GM20000 (cell line): ENCODE results near the gene MAP1A.
"Not testable (repeated sequence)": the region's sequence is repeated elsewhere in the genome, so short reads cannot be mapped to it uniquely, and the experiment has no call there.

Experiments
- DNase-seq: peaks from one replicate; pipeline ENCODE4 v3.0.0; 2012; ENCODE audit warnings: low spot score
- CTCF ChIP-seq: IDR thresholded peaks from 2 replicates; pipeline ENCODE4 v1.5.1; 2012; ENCODE audit warnings: mild to moderate bottlenecking, control low read depth; ENCODE audit errors: extremely low read depth, missing control alignments

The MAP1A gene

DNA sequence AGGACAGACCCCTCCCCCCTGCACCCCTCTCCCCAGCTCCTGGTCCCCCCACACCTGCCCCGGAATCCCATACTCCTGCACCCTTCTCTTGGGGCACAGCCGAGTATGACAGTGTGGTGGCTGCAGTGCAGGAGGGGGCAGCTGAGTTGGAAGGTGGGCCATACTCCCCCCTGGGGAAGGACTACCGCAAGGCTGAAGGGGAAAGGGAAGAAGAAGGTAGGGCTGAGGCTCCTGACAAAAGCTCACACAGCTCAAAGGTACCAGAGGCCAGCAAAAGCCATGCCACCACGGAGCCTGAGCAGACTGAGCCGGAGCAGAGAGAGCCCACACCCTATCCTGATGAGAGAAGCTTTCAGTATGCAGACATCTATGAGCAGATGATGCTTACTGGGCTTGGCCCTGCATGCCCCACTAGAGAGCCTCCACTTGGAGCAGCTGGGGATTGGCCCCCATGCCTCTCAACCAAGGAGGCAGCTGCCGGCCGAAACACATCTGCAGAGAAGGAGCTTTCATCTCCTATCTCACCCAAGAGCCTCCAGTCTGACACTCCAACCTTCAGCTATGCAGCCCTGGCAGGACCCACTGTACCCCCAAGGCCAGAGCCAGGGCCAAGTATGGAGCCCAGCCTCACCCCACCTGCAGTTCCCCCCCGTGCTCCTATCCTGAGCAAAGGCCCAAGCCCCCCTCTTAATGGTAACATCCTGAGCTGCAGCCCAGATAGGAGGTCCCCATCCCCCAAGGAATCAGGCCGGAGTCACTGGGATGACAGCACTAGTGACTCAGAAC lies 9.8 kb downstream of the MAP1A start:
- TF ChIP-seq CTCF: no peak
- DNase-seq: no peak

- no peak for TF ChIP-seq CTCF
- no peak for DNase-seq
Measured at GRCh38 chr15:43527802-43528541, 10.6 kb downstream of the MAP1A start.

DNA sequence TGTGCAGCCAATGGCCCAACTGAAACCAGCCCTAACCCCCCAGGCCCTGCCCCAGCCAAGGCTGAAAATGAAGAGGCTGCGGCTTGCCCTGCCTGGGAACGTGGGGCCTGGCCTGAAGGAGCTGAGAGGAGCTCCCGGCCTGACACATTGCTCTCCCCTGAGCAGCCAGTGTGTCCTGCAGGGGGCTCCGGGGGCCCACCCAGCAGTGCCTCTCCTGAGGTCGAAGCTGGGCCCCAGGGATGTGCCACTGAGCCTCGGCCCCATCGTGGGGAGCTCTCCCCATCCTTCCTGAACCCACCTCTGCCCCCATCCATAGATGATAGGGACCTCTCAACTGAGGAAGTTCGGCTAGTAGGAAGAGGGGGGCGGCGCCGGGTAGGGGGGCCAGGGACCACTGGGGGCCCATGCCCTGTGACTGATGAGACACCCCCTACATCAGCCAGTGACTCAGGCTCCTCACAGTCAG lies 11.2 kb downstream of the MAP1A start:
- no peak for TF ChIP-seq CTCF
- no peak for DNase-seq

DNA sequence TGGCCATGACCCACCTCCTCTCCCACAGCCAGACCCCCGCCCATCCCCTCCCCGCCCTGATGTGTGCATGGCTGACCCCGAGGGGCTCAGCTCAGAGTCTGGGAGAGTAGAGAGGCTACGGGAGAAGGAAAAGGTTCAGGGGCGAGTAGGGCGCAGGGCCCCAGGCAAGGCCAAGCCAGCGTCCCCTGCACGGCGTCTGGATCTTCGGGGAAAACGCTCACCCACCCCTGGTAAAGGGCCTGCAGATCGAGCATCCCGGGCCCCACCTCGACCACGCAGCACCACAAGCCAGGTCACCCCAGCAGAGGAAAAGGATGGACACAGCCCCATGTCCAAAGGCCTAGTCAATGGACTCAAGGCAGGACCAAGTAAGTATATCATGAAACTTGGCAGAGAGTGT lies 11.7 kb downstream of the MAP1A start:
- TF ChIP-seq CTCF: no peak
- DNase-seq: no peak

DNA sequence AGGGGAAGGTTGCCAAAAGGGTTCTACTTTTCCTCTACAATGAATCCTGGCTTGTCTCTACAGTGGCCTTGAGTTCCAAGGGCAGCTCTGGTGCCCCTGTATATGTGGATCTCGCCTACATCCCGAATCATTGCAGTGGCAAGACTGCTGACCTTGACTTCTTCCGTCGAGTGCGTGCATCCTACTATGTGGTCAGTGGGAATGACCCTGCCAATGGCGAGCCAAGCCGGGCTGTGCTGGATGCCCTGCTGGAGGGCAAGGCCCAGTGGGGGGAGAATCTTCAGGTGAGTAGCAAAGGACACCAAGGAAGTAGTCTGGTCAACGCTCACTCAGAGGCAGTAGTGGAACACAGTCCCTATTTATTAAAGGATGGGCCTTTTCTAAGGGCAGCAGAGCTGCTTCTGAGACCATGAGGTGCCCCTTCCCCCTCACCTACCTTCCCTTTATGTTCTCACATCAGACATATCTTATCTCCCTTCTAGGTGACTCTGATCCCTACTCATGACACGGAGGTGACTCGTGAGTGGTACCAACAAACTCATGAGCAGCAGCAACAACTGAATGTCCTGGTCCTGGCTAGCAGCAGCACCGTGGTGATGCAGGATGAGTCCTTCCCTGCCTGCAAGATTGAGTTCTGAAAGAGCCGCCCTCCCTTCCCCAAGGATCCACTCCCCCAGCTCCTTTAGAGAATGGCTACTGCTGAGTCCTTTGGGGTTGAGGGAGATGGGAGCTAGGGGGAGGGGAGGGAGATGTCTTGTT lies 12.4 kb downstream of the MAP1A start:
- no peak for DNase-seq
- TF ChIP-seq CTCF: no peak

GRCh38 chr15:43531018-43531670 lies 13.7 kb downstream of the MAP1A start:
- TF ChIP-seq CTCF: no peak
- no peak for DNase-seq

GRCh38 chr15:43532826-43533225 lies 15.4 kb downstream of the MAP1A start:
- DNase-seq: not testable (repeated sequence)
